ENCODE measurements around the gene COL5A1.

Gene COL5A1

GRCh38 chr9:134752471-134753168, 111.0 kb downstream of the COL5A1 start:
- DNase-seq = no peak

- DNase-seq = no peak
Measured at GRCh38 chr9:134753191-134753590, 111.6 kb downstream of the COL5A1 start.

DNA sequence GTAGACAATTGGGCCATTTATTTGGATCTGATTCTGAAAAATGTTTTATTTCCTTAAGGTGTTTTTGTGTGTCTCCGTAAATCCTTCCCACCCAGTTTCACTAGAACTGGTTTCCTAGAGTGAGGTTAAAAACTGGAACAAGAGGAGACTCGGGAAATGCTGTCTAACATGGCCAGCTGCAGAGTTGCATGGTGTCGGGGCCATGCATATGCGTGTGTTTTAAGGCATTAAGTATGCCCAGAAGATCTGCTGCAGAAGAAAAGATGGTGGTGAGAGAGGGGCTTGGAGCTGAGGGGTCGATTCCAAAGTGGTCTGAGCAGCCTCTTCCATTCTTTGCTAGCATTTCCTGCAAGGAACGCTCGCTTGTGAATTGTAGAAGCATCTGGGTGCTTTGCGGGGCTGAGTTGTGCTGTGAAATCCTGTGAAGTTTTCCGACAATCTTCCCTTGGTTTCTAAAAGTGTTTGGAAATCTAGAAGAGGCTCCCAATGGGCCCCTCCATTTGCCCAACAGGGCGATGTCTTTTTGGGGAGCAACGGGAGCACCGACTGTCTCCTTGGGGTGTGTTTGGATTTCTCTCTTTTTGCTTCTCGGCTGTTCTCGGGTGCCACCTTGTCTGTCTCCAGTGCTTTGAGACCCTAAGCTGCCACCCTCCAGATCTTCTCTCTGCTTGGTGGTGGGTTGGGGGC, 113.8 kb downstream of the COL5A1 start:
- no peak for DNase-seq

- DNase-seq = no peak
Measured at GRCh38 chr9:134756098-134756497, 114.5 kb downstream of the COL5A1 start.

GRCh38 chr9:134757216-134757975, 115.8 kb downstream of the COL5A1 start:
- DNase-seq = no peak

- DNase-seq = no peak
Measured at GRCh38 chr9:134758949-134759607, 117.5 kb downstream of the COL5A1 start.

DNA sequence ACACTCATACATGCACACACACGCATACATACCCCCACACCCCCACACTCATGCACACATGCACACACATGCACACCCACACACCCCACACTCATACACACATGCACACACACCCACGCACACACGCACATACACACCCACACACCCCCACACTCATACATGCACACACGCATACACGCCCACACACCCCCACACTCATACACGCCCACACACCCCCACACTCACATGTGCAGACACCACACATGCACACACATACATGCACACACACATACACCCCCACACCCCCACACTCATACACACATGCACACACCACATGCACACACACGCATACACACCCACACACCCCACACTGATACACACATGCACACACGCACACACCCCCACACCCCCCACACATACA, 118.3 kb downstream of the COL5A1 start:
- no peak for DNase-seq

DNA sequence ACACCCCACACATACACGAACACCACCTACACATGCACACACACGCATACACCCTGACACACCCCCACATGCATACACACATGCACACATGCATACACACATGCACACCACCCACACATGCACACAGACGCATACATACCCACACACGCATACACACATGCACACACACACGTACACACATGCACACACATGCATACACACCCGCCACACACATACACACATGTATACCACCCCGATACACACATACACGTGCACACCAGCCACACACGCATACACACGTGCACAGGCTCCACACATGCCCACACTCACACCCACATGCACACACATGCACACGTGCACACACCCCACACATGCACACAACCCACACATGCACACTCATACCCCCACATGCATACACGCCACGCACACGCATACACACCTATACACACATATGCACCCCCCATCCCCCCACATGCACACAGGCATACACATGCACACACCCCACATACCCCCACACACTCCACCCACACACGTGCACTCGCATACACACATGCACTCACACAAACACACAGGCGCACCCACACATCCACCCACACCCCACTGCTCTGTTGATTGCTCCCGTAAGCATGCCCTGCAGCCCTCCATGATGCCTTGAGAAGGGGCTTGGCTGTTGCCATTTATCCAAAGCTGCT, 119.3 kb downstream of the COL5A1 start:
- DNase-seq = no peak

DNA sequence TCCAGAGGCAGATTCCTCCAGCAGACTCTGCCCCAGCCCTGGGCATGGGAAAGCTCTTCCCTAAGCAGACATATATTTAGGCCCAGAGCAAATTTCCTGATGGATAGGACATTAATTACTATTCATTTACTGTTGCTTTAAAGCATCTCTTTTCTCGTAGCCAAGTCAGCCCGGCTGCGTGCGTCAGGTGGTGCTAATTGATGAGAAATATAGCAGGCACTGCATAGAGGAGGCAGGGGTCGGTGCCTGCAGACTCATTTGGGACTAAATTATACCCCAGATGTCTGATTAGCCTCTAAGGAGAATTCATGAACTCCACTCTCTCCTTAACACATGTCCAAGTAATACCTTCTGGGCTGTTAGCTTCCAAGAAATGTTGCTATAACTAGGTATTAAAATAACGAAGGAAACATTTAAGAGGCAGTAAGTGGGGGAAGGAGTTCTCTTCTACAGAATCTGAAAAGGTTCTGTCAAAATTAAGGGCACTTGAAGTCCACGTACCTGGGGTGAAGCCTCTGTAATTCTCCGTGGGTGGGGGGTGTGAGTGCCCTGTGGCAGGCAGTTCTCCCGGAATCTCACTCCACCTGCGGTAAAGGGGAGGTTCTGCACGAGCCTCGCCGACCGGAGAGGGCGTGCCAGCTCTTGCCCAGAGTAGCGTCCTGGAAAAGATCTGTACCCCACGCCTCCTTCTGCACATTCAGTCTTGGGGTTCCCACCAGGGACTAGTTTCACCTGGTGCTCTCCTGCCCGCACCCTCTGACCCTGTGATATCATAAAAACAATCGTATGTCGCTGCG, 123.1 kb downstream of the COL5A1 start:
- DNase-seq = no peak

- no peak for DNase-seq
Measured at GRCh38 chr9:134765785-134766184, 124.2 kb downstream of the COL5A1 start.

DNA sequence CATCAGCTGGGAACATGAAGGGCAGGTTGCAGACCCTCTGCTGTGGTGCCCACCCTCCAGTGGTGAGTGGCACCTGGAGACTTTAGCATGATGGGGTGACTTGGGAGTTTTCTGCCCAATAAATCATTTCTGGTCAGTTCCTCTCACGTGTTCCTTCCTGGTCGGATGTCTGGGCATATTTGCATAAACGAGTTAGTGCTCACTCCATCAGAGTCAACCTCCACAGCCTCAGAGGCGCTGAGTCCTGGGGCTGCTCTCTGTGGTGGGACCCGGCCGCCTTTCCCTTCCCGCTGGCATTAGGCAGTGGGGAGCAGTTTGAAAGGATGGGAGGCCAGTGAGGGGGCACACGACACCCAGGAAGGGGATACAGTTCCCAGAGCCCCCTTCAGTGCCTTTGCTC, 125.0 kb downstream of the COL5A1 start:
- DNase-seq = no peak

GRCh38 chr9:134768332-134768708, 126.7 kb downstream of the COL5A1 start:
- DNase-seq = no peak

DNA sequence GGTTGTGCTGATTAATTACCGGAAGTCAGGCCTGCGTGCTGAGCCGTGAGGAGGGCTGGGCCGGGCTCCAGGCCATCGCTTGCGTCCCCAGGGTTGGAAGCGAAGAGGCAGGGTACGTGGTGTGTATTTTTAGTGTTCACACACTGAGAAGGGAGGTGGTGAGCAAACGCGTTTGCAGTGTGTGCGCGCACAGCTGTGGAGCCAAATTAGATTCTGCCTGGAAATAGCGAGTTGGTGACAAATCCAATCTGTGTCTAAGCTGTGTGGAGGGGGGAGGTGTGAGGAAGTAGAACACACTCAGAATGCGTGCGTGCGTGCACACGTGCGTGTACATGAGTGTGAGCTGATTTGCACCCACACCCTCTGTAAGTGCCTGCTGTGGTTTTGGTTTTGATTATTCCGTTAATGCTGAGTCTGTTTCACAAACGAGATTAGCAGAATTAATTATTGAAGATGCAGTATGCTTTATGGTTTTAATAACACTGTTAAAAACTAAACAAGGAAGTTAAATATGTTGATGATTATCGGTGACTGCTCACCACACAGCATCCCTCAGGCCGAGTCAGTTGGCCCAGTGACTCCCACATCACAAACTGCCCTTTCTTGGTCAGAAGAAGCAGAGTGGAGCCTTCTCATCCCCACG, 127.2 kb downstream of the COL5A1 start:
- no peak for DNase-seq

GRCh38 chr9:134770972-134771971, 129.7 kb downstream of the COL5A1 start:
- DNase-seq = no peak

- DNase-seq = no peak
Measured at GRCh38 chr9:134772331-134772730, 130.7 kb downstream of the COL5A1 start.

DNA sequence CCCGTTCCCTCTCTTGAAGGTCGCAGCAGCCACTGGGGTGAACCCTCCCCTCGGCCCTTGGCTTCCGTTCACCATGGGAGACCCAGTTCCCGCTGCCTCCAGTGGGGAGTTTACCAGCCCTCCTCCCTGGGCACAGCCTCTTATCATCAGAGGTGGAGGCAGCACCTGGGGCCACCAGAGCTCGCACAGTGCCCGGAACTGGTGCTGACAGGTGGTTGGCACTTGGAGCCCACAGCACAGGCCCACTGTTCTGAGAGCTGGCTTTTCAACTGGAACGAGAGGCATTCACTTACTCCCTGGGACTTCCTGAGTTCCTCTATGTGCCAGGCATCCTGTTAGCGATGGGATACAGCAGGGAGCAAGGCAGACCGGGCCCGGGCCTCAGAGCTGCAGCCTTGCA, 132.2 kb downstream of the COL5A1 start:
- DNase-seq = no peak

- DNase-seq = no peak
Measured at GRCh38 chr9:134774410-134774809, 132.8 kb downstream of the COL5A1 start.

DNA sequence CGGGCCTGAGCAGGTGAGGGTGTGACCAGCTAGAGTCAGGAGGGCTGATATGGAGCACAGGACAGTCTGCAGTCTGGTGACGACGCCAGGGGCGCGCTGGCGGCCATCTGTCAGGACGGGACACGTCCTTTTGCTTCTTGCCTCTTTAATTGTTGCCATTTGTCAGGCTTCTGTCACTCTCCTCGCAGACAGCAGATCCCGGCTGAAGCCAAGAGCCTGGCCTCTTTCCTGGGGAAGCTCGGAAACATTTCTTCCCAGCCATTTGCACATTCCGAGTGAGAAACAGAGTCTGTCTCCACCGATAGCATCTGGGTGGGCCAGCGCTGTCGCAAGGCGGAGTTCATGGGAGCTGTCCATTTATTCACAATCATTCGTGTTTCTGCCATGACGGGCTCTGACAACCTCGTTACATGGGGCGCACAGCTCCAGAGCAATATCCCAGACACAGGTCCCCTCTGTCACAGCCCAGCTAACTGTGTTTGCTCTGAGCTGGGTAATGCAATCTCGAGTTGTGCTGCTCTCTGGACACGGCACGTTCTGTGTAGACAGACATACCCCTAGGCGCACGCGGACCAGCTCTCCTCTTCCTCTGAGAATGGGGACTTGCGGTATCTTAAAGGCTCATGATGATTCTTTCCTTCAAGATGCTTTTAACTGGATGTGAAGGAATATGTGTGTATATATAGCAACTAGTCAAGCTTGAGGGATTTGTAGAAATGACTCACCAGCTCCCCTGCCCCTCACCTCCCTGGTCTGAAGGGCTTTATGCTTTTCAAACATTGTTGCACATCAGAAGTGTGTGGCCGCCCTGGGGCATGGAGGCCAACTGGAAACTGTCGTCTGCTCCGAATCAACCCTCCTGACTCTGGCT, 133.7 kb downstream of the COL5A1 start:
- DNase-seq = no peak

Measured in NCI-H226 (cell line).